AG04450 (cell line): Measurements from ENCODE around the gene MIEF1. TPM values are rescaled to one million over a fixed set of nuclear protein-coding genes. Genes with fewer than 3 reads are reported as not detected.
"Not testable (repeated sequence)": the region's sequence is repeated elsewhere in the genome, so short reads cannot be mapped to it uniquely, and the experiment has no call there.

Source experiments
- CTCF ChIA-PET: fragments of 300-600, 350-600 bp; formaldehyde crosslinking; extraction: SDS; loops from one replicate; lab custom pipeline; 2022; ENCODE audit warnings: antibody characterized with exemption, inconsistent platforms; lab: Charles Lee
- POLR2A ChIA-PET: fragments of 350-600 bp; formaldehyde crosslinking; extraction: SDS; loops from one replicate; lab custom pipeline; 2021; ENCODE audit warnings: antibody characterized with exemption, inconsistent platforms; lab: Yijun Ruan, JAX
- DNase-seq: peaks from one replicate; pipeline ENCODE4 v3.0.0-alpha.2; 2011; ENCODE audit warnings: low read depth, low spot score
- H3K27ac ChIP-seq: one replicate; pipeline ENCODE4 v1.5.1; 2012; ENCODE audit warnings: low read depth, low read length, control low read depth
- H3K27me3 ChIP-seq: one replicate; pipeline ENCODE4 v1.6.0; 2012; ENCODE audit warnings: low read length; ENCODE audit not compliant: control insufficient read depth, insufficient read depth
- H3K4me3 ChIP-seq: 2 replicates; pipeline ENCODE4 v1.5.1; 2011; ENCODE audit warnings: mild to moderate bottlenecking, low read depth, low read length, control low read depth
- H3K9me3 ChIP-seq: 2 replicates; pipeline ENCODE4 v1.5.1; 2012; ENCODE audit warnings: low read length; ENCODE audit not compliant: control insufficient read depth, insufficient read depth
- CTCF ChIP-seq: IDR thresholded peaks from 2 replicates; pipeline ENCODE4 v1.5.1; 2011; ENCODE audit warnings: low read depth, low read length, control low read depth, inconsistent platforms
- polyA plus RNA-seq: library from polyadenylated mRNA; depleted of rRNA; stranded (reverse); fragments of >200 nt; gene quantifications from 2 replicates; pipeline ENCODE4 v1.2.3, GENCODE V29; 2011

Gene MIEF1
- polyA plus RNA-seq, 1 experiment: 18.9 TPM

DNA sequence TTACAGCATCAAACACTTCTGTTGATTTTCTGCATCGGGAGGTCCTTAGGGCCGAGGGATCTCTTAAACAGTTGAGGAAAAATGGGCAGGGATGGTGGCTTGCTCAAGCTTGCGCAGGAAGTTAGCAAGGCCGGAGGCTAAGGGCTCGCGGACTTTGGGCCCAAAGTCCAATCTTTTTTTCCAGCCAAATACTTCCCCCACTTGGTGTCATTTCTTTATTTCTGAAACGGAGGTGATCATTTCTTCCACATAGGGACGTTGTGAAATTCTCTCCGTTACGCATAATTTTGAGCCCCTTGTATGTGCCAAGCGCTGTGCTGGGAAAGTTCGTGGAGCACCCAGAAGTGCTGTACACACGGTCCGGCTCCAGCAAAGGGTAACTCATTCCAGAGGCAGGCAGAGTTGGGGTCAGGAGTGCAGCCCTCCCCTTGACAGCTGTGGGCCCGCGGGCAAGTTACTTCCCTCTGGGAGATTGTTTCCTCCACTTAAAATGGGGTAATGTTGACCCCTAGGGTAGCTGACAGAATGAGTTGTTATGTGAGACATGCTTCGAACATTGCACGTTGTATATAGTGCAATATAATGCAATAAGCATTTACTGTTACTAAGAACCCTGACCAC is 809 bp downstream of the MIEF1 start:
- H3K27me3 ChIP-seq: no peaks in the 10 kb centered on the region
- no peaks in the 10 kb centered on the region for H3K9me3 ChIP-seq
- no peak for DNase-seq
- no peak overlapping the region for H3K27ac ChIP-seq
- no peak for TF ChIP-seq CTCF
- ChIA-PET POLR2A (interaction anchor here (0.6 to 2.0 kb wide), 5 partner anchors 9 to 104 kb away, joined by 3 to 39 read pairs (median 5); partner anchors contain the start of gene ATF4), CTCF (interaction anchor here (1.1 to 2.0 kb wide), 2 partner anchors 9 to 12 kb away, joined by 6 to 7 read pairs; no protein-coding TSS in a partner anchor)
- peak overlapping the region; percentile 77 for H3K4me3 ChIP-seq

- Histone ChIP-seq H3K27ac (no peak overlapping the region), H3K9me3 (no peaks in the 10 kb centered on the region), H3K27me3 (no peaks in the 10 kb centered on the region), H3K4me3 (peak overlapping the region; percentile 77)
- ChIA-PET POLR2A (interaction anchor here (0.6 to 2.0 kb wide), 2 partner anchors 17 to 104 kb away, joined by 3 to 39 read pairs; partner anchors contain the start of gene ATF4), CTCF (interaction anchor here (1.1 kb wide), 1 partner anchor 11 kb away, joined by 6 read pairs; no protein-coding TSS in a partner anchor)
- no peak for TF ChIP-seq CTCF
- DNase-seq: no peak
These were observed 1.5 kb downstream of the MIEF1 start for GRCh38 chr22:39503630-39504029.

DNA sequence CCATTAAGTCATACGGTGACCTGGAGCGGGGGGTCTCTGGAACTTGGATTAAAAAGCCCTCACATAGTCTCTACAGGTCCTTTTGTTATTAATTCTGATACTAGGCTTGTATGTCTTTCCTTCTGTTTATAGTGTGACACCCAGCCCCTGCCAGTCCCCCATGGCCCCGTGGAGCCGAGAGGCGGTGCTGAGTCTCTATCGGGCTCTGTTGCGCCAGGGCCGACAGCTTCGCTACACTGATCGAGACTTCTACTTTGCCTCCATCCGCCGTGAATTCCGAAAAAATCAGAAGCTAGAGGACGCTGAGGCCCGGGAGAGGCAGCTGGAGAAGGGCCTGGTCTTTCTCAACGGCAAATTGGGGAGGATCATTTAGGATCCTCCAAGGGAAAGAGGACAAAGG is 2.0 kb downstream of the MIEF1 start:
- no peak for DNase-seq
- no peak overlapping the region for H3K27ac ChIP-seq
- ChIA-PET CTCF (interaction anchor here (1.0 to 1.2 kb wide), 2 partner anchors 11 to 12 kb away, joined by 6 to 9 read pairs; no protein-coding TSS in a partner anchor), POLR2A (no interaction called here)
- no peak overlapping the region for H3K4me3 ChIP-seq
- no peak for TF ChIP-seq CTCF
- H3K27me3 ChIP-seq: no peaks in the 10 kb centered on the region
- no peaks in the 10 kb centered on the region for H3K9me3 ChIP-seq

GRCh38 chr22:39507021-39507420 is 4.9 kb downstream of the MIEF1 start:
- H3K9me3 ChIP-seq, DNase-seq, POLR2A ChIA-PET, H3K27me3 ChIP-seq, H3K27ac ChIP-seq, H3K4me3 ChIP-seq: not testable (repeated sequence)
- CTCF ChIA-PET: interaction anchor here (0.9 kb wide), 1 partner anchor 11 kb away, joined by 3 read pairs; no protein-coding TSS in a partner anchor

GRCh38 chr22:39508393-39508792 is 6.3 kb downstream of the MIEF1 start:
- CTCF ChIA-PET: no interaction called here

More at GRCh38 chr22:39508393-39508792, 6.3 kb downstream of the MIEF1 start:
- POLR2A ChIA-PET: no interaction called here
- H3K27ac ChIP-seq: no peak overlapping the region
- no peaks in the 10 kb centered on the region for H3K9me3 ChIP-seq
- no peak for DNase-seq
- no peak overlapping the region for H3K4me3 ChIP-seq
- H3K27me3 ChIP-seq: no peaks in the 10 kb centered on the region
- TF ChIP-seq CTCF: no peak
